Measurements from ENCODE around the gene CNTN4.

Gene CNTN4

DNA sequence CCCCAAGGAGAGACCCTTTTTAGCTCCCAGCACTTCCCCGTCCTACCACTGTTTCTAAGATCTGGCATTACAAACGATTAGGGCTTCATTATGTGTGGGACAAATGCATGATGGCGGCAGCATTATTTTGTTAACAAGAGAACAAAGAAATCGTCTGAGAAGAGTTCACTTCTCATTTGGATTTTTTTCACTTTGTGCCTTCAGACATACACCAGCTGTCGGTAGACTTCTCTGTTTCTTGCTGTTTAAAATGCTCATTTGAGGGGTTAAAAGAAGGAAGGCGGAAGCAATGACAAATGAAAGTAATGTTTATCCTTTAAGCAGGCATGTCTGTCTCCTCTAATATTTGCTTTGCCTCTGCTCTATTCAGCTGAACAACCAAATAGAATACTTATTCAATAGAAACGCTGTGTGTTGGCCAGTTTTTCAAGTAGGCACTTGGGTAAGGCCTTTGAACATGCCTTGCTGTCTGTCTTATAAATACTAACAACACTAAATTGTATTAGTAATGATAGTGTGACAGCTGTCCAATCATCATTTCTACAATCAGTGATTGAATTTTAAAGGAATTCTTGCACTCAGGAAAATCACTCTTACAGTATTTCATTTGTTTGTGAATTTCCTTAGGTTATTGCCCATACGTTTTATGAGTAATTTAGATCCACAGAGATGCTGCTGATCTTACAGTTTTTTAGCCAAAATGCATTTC, 629.1 kb downstream of the CNTN4 start:
- ATAC-seq (no peak), DNase-seq (no peak)
- Mint-ChIP-seq H3K4me1 (no peaks in the 10 kb centered on the region), H3K27me3 (no peaks in the 10 kb centered on the region), H3K4me3 (no peak overlapping the region), H3K9me3 (no peaks in the 10 kb centered on the region), H3K27ac (no peak overlapping the region)

DNA sequence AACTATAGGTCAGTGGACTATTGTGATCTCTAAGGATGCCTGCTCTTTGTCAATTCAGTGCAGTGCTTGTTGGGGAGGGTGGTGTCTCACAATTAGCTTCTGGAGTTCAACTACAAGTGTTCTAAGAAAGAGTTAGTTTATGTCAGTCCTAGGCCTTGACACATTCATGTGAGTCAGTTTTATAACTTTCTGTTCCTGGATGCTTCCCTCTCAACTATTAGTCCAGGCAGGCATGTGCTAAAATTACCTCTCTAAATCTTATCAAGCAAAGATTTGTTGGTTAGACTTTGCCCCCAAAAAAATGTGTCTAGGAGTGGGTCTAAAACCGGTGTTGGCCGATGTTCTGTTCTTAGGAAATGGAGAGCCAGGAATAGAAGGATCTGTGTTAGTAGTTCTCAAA, 633.2 kb downstream of the CNTN4 start:
- H3K27ac Mint-ChIP-seq: no peak overlapping the region
- DNase-seq: no peak

DNA sequence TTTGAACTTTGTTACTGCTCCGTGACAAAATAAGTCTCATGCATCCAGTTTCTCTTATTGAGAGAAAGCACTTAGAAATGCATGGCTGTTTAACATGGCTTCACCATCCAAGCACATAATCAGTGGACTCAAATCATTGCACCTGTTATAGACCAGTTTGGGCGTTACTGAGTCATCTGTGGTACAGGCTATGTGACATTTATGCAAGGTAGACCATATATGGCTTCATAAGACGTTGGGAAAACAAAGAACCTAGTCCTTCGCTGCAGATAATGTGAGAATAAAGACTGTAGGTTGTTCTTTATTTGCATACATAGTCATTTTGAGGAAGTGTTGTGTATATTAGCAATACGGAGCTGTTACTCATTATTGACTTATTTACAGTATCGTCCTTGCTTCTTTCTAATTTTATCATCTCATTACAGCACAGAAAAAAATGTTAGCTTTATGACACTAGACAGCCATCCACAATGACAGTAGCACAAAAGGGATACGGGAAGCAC, 636.8 kb downstream of the CNTN4 start:
- H3K27me3 Mint-ChIP-seq: peaks cover 8% of the 10 kb centered on the region
- ATAC-seq (no peak), DNase-seq (no peak)
- no peak overlapping the region for H3K4me3 Mint-ChIP-seq
- H3K4me1 Mint-ChIP-seq: no peaks in the 10 kb centered on the region
- no peak overlapping the region for H3K27ac Mint-ChIP-seq
- H3K9me3 Mint-ChIP-seq: no peaks in the 10 kb centered on the region

More for the DNA sequence above, 633.2 kb downstream of the CNTN4 start:
- Mint-ChIP-seq H3K4me1 (no peaks in the 10 kb centered on the region), H3K9me3 (no peaks in the 10 kb centered on the region), H3K4me3 (no peak overlapping the region), H3K27me3 (peaks cover 8% of the 10 kb centered on the region)
- ATAC-seq: no peak

DNA sequence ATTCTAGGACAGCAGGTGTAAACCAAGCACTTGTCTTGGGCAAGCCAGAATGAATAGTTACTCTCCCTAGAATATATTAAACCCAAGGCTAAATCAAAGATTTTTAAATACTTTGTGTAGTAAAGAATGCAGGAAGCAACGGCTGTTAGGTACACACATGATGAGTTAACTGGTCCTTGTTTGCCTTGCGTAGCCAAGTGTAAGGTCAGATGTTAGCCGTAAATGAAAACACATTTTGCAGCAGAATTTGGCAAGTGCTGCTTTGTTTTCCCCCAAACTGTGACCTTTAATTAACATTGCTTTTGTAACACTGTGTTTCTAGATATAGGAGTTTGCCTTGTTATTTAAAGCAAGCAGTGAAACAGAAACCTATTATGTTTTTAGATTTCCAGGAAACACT, 642.9 kb downstream of the CNTN4 start:
- DNase-seq: no peak
- no peak overlapping the region for H3K27ac Mint-ChIP-seq
- ATAC-seq: no peak

DNA sequence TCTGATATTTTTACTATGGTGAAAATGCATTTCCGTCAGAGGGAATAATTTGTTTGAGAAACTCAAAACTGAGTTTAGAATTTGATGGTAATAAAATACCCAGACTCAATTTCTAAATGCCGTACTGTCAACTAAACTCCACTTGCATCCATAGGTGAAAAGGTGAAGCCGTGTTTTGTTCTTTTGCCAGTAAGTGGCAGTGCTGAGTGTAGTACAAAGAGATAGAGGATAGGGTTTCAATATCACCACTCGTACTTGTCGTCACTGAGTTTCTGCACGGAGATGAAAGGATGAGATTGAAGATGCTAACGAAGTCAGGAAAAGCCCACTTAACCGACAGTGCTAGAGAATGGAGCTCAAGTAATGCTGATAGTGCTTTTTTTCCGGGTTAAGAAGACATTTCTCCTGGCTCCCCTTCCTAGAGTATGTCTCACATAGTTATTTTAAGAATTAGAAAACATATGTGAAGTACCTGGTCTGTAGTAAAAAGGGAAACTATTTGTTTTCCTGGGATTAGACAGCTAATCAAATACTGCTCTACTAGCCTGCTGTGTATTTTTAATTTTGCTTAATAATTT, 666.4 kb downstream of the CNTN4 start:
- Mint-ChIP-seq H3K27me3 (peaks cover 18% of the 10 kb centered on the region), H3K4me1 (no peaks in the 10 kb centered on the region), H3K4me3 (no peak overlapping the region), H3K27ac (no peak overlapping the region), H3K9me3 (no peaks in the 10 kb centered on the region)
- peak; percentile 64 for ATAC-seq
- no peak for DNase-seq

More for the DNA sequence above, 642.9 kb downstream of the CNTN4 start:
- Mint-ChIP-seq H3K9me3 (no peaks in the 10 kb centered on the region), H3K4me3 (no peak overlapping the region), H3K4me1 (no peaks in the 10 kb centered on the region), H3K27me3 (no peaks in the 10 kb centered on the region)

DNA sequence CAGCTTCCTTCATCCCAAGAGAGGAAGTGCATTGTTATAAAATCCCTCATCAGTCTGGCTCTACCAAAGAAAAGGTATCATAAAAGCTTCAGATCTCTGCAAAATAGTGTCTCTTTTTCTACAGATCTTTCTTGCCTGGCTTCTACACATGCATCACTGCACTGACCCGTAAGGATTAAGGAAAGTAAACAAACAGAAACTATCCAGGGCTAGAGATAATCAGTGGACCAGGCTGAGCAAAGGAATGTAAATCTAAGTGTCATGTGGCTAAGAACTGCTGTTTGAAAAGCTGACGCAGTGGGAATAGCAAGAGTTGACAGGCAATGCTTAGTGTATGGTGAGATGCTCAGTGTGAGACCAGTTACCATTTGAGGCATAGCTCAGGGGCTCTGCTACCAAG, 671.8 kb downstream of the CNTN4 start:
- no peaks in the 10 kb centered on the region for H3K4me1 Mint-ChIP-seq
- H3K4me3 Mint-ChIP-seq: no peak overlapping the region

DNA sequence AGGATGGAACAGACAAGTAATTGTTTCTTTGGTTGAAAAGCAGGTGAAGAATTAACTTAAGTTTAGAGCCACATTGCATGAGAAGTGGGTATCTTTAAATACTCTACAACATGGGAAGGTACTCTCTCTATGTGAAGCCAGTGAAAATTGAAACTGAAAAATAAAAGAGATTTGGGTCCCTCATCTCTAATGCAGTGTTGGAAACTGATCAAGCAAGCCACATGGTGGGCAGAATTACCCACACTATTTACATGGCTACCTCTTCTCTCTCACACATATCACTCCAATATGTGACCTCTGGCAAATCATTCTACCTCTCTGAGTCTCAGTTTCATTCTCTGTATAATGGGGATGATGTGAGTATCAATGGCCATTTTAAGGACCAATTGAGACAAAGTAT, 672.5 kb downstream of the CNTN4 start:
- Mint-ChIP-seq H3K27me3 (peaks cover 6% of the 10 kb centered on the region), H3K4me3 (no peak overlapping the region), H3K9me3 (peaks cover 0 to 7% of the 10 kb centered on the region in 2 donors), H3K4me1 (no peaks in the 10 kb centered on the region), H3K27ac (no peak overlapping the region)
- DNase-seq: no peak
- ATAC-seq: no peak

More for the DNA sequence above, 671.8 kb downstream of the CNTN4 start:
- H3K27ac Mint-ChIP-seq: no peak overlapping the region
- no peak for ATAC-seq
- H3K9me3 Mint-ChIP-seq: peaks cover 0 to 7% of the 10 kb centered on the region in 2 donors
- DNase-seq: no peak
- H3K27me3 Mint-ChIP-seq: peaks cover 6% of the 10 kb centered on the region

DNA sequence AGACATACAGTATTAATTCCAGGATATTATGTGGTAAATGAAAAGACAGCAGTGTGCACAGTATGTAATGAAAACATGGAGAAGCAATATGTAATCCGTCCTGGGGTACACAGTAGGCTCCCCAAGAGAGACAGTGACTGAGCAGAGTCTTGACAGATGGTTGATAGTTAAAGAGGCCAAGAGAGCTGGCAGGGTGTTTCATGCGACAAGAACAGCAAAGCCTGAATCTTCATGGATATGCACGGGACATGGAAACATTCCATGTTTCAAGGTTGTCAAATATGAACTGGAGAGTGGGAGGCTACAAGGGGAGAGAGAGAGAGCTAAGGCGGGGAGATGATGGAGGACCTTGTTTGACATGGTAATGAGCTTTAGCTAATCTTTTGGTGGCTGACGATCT, 673.1 kb downstream of the CNTN4 start:
- Mint-ChIP-seq H3K27ac (no peak overlapping the region), H3K27me3 (peaks cover 6% of the 10 kb centered on the region), H3K4me1 (no peaks in the 10 kb centered on the region), H3K9me3 (peaks cover 0 to 7% of the 10 kb centered on the region in 2 donors), H3K4me3 (no peak overlapping the region)
- no peak for ATAC-seq
- no peak for DNase-seq

DNA sequence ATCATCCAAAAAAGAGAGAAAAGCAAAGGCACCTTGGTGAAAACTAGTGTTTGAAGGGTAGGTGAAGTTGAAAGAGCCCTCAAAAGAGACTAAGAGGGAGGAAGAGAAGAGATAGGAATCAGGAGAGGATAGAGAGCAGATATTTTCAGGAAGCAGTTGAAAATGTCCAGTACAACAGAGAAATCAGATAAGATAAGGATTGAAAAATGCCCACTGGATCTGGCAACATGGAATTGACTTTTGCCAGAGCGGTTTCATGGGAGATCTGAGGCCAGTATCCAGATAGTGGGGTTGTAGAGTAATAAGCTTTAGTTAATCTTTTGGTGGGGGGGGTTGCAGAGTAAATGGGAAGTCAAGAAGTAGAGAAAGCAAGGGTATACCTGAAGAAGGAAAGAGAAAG, 674.1 kb downstream of the CNTN4 start:
- ATAC-seq (no peak), DNase-seq (no peak)
- Mint-ChIP-seq H3K9me3 (peaks cover 0 to 7% of the 10 kb centered on the region in 2 donors), H3K27ac (no peak overlapping the region), H3K4me3 (no peak overlapping the region), H3K27me3 (no peaks in the 10 kb centered on the region), H3K4me1 (no peaks in the 10 kb centered on the region)

DNA sequence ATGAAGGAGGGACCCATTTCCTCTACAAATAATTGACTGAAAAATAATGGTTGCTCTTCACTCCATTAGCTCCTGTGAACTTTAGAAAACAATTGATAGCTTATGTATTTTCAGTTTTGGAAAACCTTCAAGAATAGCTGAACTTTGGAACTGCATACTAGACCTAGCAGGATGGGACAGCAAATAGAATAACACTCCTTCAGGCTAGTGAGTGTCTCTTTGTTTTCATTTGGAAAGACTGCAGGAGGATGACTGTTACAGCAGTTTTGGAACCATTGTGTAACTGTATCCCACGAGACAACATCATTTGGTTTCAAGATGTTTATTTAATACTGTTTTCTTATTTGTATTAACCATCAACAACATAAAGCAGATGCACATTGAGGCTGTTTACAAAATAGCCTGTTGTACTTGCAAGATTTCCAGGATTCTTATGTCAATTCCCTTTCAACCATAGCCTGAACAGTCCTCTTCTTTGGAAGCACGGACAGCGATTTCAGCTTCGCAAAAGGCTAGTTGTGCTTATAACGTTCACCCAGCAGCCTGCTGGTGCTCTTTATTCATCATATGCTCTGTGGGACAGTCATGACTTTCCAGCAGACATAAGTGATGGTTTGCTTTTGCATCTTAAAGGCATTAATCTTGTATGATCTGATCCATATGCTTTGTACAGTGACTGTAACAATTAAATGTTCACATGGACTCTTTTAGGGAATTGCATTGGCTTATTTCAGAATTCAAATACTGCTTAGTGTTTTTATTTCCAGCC, 676.0 kb downstream of the CNTN4 start:
- Mint-ChIP-seq H3K27ac (no peak overlapping the region), H3K4me3 (no peak overlapping the region), H3K9me3 (peaks cover 0 to 7% of the 10 kb centered on the region in 2 donors), H3K4me1 (no peaks in the 10 kb centered on the region), H3K27me3 (no peaks in the 10 kb centered on the region)
- no peak for ATAC-seq
- DNase-seq: no peak

DNA sequence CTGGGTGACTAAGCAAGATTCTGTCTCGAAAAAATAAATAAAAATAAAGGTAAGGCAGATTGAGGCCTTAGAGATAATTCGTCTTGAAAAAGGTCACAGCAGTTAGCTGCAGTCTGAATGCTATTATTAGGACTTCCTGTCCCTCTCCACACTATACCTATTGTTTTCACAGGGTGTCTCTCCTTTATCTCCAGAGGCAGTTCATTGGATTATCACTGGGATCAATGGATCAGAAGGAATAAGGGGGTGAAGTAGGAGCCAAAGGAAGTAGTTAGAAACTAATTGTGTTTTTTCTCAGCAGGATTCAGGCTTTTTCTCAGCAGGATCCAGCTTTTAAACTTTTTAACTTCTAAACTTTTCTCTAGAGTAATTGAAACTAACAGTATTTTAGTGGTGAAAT, 684.6 kb downstream of the CNTN4 start:
- Mint-ChIP-seq H3K4me3 (no peak overlapping the region), H3K9me3 (no peaks in the 10 kb centered on the region), H3K4me1 (no peaks in the 10 kb centered on the region), H3K27me3 (no peaks in the 10 kb centered on the region), H3K27ac (no peak overlapping the region)
- DNase-seq: no peak
- no peak for ATAC-seq

DNA sequence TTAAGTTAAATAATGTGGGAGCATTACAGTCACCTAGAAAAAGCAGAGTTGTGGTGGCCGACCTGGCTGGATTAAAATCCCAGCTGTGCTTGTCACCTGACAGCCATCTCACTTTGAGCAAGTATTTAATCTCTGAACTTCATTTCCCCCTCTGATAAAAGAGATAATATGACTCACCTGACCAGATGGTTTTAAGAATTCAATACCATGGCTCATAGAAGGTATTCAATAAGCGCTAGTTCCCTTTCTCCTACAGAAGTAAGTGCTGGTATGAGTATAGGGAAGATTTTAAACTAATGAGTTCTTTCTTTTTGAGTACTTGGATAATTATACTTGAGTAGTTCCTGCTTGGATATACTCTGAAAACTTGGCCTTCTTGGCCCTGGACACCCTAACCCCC, 686.0 kb downstream of the CNTN4 start:
- DNase-seq (no peak), ATAC-seq (no peak)
- Mint-ChIP-seq H3K4me3 (no peak overlapping the region), H3K9me3 (no peaks in the 10 kb centered on the region), H3K27ac (no peak overlapping the region), H3K4me1 (no peaks in the 10 kb centered on the region), H3K27me3 (no peaks in the 10 kb centered on the region)

DNA sequence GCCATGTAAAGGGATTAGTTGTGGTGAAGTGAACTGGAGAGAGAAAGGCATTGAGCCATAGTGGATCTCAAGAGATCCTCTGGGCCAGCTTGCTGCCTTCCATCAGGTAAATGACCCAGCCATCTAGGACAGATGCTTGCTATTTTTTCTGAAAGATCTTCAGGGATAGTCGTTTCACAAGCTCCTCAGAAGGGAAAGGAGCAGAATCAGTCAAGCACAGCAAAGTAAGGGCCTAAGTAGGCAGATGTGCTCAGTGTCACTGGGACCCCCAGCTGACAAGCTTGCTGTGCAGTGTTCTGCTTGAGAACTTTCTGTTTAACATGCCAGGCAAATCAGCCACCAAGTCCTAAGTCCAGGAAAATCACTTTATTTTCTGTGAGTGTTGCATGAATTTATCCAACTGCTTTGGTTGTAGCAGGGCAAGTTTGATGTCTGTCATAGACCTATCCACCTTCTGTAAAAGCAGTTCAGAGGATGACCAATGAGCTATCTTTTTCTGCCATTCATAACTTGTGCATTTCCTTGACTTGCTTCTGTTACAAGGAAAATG, 691.7 kb downstream of the CNTN4 start:
- DNase-seq (no peak), ATAC-seq (no peak)
- H3K27ac Mint-ChIP-seq: no peak overlapping the region
- H3K4me3 Mint-ChIP-seq: no peak overlapping the region
- H3K9me3 Mint-ChIP-seq: no peaks in the 10 kb centered on the region
- no peaks in the 10 kb centered on the region for H3K4me1 Mint-ChIP-seq
- H3K27me3 Mint-ChIP-seq: no peaks in the 10 kb centered on the region

DNA sequence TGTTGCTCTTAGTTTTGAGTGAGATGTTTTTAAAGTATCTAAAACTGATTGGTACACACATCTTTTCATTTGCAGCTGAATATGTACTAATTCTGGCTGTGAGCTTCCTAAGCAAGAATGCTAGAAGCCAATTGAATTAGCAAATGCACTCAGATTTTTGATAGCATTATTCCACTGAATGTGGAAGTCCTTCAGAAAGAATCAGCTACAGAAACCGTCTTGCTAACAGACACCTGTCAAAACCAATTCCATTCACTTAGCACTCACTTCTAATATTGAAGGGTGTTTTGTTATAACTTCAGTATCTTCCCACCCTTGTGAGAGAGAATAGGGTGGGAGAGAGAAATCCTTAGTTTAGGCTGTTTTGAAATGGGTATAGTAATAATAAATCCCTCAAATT, 693.8 kb downstream of the CNTN4 start:
- ATAC-seq: no peak
- DNase-seq: no peak
- Mint-ChIP-seq H3K4me1 (no peaks in the 10 kb centered on the region), H3K27ac (no peak overlapping the region), H3K4me3 (no peak overlapping the region), H3K9me3 (no peaks in the 10 kb centered on the region), H3K27me3 (no peaks in the 10 kb centered on the region)

DNA sequence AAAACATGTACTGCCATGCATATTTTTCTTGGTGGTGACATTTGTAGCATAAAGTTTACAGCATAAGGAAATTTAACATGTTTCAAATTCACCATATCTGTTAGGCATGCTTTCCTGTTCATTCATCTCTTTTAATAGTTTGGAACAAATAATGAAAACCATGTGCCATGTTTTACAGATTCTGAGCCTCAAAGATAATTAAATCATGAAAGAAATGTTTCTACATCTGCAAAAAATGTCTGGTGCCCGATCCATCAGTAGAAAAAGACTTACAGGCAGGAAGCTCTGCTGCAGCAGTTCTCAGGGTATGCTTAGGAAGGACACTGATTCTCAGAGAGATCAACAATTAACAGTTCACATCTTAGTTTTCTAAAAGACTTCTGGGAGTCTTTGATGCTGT, 695.3 kb downstream of the CNTN4 start:
- H3K27me3 Mint-ChIP-seq: no peaks in the 10 kb centered on the region
- H3K4me1 Mint-ChIP-seq: no peaks in the 10 kb centered on the region
- H3K27ac Mint-ChIP-seq: no peak overlapping the region
- no peak for ATAC-seq
- no peak overlapping the region for H3K4me3 Mint-ChIP-seq
- no peaks in the 10 kb centered on the region for H3K9me3 Mint-ChIP-seq
- DNase-seq: no peak

DNA sequence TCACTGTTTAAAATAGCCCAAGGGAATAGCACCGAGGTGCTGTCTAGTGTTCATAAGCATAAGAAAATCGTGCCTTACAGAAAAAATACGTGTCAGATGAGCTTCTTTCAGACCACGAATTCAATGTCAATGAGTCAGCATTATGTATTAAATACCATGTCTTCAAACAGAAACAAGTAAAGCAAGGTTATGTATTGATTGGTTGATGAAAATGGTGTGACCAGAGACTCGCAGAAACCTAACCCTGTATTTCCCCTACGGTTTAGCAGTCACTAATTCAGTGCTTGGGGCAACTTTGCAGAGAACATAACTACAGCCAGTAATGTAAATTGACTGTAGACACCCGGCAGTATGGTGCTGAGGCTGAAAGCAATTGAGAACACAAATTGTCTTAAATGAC, 703.8 kb downstream of the CNTN4 start:
- Mint-ChIP-seq H3K27ac (no peak overlapping the region), H3K4me3 (no peak overlapping the region), H3K27me3 (peaks cover 7% of the 10 kb centered on the region), H3K9me3 (no peaks in the 10 kb centered on the region), H3K4me1 (no peaks in the 10 kb centered on the region)
- DNase-seq (no peak), ATAC-seq (no peak)

All from stimulated activated naive CD8-positive, alpha-beta T cell treated with anti-CD3 and anti-CD28 coated beads, Interleukin-15, amount 100 ng/mL, for 72 hours (primary cell).